Activated CD8-positive, alpha-beta memory T cell treated with anti-CD3 and anti-CD28 coated beads for 1 hour (primary cell): ENCODE data around the gene SFRP2.

Experiments
- DNase-seq, 2 donors: peaks; one replicate each; pipeline ENCODE4 v3.0.0-alpha.2; 2020; ENCODE audit warnings: low read depth in 1 of 2; ENCODE audit errors: extremely low read depth in 1 of 2

Gene SFRP2

DNA sequence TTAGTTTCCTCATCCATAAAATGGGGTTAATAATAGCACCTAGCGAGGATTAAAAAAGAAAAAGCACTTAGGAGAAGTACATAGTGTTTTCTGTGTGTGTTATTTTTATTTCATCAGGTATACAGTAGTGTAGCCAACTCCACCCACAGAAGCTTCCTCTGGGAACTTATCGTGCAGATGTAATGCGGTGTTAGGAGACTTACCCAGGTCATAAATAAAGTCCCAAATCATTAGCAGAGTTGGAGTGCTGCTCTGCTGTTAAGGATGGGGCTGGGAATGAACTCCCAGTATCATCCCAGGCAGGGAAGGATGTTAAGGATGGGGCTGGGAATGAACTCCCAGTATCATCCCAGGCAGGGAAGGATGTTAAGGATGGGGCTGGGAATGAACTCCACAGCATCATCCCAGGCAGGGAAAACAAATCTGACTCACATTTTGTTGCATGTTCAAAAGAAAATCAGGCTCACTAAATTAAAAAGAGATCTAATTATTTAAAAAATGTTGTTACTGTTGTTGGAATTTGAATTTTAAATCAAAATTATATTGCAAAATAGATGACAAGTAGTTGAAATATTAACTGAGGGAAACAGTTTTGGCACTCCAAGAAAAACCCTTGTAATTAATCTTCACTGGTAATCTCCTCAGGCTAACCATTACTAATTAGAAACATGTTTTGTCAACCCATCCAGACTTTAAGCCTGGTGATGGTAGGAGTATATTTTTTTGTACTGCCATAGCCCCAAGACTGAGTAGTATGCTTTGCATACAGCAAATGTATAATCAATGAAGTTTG lies 10.2 kb upstream of the SFRP2 start:
- DNase-seq, result no peak

DNA sequence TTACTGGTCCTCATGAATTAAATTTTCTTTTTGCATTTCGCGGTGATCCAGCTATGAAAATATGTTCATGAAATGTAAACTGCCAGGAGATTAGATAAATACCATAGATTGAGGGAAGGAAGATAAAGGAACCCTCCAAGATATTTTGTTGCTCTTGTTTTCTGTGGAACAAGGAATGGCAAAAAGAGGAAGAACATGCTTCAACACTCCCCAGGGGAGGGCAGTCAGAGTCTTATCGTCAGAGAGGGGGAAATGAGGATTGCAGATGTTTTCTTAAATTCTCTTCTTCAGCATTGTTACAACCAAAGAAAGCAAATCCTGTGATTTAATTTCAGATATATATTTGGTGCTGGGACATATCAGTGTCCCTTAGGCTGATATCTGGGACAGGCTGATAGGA lies 9.5 kb upstream of the SFRP2 start:
- DNase-seq, result no peak

DNA sequence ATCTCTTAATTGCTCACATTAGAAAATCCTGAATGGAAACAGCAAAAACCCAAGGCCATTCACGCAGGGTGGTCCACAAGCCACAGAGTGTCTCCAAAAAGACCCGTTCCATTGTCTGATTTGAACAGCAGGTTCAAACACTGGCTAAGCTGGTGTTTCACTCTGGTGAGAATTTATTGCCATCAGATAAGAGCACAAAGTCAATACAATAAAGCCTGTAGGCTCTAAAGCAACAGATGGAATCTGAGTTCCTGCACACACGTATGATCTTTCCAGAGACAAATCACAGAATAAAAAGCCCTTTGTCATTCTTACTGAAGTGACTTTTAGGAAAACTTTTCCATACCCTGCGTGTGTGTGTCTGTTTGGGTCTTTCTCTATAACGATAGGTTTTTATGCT lies 5.1 kb upstream of the SFRP2 start:
- no peak for DNase-seq

DNA sequence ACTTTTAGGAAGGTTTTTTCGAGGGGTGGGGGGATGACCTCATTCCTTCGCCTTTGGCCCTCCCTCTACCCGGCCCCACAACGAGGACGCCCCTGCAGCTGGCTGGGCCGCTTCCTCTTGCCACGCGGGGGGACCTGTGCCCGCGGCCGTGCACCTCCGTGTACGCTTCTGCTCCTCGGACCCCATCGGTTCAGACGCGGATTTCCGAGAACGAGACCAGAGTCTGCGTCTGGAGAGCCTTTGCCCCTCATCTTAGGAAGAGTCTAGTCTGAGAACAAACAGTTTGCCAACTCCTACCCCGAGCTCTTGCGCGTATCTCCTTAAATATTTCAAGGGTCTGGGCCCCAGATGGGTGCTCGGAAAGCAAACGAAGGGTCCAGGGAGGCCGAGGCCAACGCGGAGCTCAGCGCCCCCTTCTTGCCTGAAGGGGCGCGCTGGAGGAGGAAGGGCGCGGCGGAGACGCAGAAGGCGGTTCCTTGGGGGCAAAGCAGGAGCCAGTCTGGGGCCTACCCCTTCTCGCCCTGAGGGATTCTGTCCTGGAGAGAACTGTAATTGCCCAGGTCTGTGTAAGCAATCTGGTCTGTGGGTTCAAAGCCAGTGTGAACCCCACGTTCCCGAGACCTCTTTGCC lies 3.9 kb upstream of the SFRP2 start:
- no peak for DNase-seq

DNA sequence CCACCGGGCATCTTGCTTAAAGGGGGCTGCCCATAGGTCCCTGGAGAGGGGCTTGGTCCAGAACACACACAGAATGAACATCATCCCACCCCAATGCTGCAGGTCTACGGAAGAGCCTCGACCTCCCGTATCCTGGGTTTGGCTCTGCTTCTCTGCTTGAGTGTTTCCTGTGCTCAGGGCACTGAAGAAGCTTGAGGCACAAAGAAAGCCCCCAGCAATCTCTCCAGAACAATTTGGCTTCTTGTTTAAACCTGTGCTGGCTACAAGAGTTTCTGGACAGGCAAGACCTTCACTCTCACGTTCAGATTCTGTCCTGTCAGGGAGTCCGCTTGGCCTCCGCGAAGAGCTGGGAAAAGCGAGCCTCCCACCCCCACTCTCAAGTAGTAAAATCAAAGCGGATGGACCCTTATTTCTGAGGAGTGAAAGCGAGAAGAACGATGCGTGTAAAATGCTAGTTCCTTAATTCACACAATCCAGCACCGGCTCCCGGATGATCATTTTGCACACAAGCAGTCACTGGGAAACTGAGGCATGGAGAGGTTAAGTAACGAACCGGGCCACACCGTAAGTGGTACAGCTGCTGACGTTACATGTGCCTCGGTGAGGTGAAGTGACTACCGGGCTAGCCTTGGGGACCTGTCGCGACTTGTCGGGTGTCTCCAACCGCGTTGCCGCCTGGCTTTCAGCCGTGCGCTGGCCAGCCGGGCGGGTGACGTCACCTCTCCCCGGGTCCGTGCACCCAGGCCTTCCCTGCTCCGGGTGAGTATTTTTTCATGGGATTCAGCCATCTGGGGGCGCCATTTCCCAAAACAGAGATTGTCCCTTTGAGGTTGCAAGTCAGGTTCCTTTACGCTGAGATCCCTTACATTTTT lies 3.1 kb upstream of the SFRP2 start:
- no peak for DNase-seq

DNA sequence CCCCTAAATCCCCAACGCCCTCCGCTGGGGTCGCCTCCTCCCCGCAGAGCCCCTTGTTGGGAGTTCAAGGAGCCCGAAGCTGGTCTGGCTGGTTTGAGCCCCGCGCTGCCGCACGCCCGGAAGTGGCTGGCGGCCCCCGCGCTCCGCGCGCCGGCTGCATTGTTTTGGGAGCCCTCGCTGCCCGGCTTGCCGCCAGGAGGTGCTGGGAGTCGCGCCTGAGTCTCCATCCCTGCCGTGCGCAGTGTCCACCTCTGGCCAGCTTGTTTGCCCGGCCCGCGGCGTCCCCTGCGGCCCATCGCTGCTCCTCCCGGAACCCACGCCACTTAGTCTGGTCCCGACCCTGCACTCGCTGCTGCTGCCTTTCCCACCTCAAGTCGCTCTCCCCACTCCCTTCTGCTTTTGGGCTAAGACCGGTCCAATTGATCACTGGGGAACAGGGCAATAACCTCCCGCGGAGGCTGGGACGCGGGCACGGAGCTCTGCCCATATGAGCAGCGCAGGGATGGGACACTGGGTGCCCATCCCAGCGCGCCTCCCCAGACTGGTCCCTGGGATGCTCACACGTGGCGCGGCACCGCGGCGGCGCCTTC lies 2.2 kb upstream of the SFRP2 start:
- no peak for DNase-seq

DNA sequence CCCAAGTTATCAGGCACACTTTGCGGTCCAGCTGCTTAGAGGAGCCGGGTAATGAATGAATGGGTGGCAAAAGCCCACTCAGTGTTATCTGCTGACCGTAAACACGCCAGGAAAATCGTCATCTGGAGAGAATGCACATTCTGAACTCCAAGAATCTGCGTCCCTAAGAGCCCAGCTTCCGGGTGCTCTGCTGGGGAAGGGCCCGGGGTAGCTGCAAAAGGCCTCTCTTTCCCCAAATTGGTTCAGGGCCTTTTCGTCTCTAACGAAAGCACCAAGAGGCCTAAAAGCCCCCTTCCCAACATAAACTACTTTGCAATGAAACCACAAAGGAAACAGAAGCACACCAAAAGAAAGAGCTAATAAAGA lies 1.6 kb upstream of the SFRP2 start:
- no peak for DNase-seq

DNA sequence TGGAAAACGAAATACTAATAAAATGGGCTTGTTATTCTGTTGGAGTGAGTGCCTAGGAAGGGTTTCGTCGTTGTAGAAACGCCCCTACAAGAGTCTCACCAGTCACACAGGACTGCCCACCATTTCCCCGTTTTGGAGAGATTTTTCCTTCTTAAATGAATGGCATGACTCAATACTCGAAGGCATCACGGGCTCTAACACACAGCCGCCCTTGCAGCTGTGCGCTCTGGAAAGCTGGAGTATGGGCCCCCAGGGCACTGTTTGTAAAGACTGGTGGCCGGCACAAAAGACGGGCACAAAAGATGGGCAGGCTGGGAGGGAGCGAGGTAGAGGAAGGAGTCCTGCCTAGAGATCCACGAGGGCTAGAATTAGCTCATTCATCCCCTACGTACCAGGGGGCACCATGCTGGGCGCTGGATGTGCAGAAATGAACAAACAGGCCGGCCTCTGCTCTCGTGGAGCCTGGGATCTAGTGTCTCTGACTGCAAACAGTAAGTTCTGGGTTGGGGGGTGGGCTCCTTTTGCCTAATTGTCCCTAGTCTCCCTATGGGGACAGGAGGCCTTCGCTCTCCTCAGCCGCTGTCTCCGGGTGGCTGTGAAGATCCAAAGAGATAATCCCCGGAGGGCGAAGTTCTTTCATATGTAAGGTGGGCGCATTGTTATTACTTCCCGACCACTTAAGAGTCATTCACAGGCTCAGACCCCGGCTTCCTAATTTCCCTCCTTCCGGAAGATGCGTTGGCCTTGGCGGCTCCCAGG lies 1.0 kb upstream of the SFRP2 start:
- no peak for DNase-seq

DNA sequence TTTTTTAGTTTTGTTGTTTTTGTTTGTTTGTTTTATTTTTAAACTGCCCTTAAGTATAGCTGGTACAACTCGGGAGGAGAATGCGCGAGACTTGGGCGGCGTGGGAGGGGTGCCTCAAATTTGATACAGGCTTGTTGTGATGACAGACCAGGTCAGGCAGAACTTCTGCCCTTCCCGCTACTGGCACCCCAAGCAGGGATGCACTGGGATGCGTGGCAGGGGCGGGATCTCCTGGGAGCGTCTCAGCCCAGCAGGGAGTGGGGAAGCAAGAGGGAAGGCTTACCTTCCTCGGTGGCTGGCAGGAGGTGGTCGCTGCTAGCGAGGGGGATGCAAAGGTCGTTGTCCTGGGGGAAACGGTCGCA lies 851 bp downstream of the SFRP2 start:
- no peak for DNase-seq

DNA sequence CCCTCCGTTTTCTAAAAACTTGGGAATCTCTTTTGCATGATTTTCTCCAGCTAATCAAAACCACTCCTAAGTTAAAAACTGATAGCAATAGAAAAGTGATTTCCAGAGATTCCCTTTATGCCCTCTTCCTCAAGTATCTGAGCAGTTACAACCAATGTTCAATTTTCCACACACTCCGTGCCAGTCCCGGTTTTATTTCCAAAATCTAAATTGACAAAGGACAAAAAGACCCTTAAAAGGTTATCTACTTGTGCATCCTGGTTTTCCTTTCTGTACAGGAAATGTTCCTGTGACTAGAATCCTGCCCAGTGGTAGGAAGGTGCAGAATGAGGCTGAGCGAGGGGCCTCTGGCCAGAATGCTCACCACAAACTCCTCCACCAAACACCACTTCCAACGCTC lies 1.3 kb downstream of the SFRP2 start:
- DNase-seq, result no peak

DNA sequence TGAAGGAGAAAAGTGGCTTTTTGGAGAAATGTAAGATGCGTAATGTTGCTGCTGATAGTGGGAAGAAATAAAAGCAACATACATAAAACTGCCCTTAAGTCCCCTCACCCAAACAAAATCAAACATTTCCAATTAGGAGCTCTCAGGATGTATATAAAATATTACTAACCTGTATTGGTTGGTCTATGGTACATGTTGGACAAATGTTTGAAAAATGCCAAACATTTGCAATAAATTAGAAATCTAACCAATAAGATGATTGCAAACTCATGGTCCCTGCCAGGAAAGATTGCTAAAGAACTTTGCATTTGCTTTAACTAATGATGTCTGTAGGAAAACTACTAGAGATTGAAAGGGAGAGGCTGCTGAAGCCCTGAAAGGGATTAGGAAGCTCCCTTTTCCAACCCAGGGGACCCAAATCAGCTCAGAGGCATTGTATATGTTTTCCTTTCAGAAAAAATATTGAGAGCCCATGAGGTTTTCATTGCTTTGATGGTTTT lies 1.8 kb downstream of the SFRP2 start:
- DNase-seq, result no peak

DNA sequence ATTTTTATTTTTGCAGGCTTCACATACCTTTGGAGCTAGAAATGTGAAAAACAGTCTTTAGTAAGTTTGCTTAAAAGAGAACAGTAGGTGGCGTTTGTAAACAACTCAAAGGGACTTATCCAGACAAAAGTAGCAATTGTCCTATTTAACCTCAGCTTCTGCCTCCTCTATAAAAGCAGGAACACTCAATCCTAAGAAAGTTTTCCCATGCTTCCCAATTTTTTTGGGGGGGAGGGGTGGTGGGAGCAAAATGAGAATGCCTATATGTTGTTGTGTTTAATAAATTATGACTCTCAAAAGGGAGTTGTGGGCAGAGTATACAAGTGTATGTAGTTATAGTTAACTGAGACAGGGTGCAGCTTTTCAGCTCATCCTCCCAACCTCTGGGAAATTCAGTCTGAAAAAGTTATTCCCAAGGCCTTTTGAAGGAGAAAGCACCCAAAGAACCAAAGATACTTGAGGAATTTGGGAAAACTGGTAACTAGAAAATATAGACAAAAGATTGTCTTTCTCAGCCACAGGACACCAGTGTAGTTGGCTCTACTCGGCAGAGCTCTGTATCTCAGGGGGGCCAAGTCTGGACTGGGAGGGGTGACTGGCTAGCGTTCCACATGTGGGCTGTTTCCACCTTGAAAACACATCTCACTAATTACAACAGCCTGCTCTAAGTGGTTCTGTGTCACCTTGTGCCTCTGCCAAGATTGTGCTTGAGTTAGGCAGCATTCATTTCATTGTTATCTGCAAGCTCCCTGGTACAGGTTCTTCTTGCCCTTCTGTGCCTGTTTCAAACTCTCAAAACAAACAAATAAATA lies 2.8 kb downstream of the SFRP2 start:
- DNase-seq, result no peak

DNA sequence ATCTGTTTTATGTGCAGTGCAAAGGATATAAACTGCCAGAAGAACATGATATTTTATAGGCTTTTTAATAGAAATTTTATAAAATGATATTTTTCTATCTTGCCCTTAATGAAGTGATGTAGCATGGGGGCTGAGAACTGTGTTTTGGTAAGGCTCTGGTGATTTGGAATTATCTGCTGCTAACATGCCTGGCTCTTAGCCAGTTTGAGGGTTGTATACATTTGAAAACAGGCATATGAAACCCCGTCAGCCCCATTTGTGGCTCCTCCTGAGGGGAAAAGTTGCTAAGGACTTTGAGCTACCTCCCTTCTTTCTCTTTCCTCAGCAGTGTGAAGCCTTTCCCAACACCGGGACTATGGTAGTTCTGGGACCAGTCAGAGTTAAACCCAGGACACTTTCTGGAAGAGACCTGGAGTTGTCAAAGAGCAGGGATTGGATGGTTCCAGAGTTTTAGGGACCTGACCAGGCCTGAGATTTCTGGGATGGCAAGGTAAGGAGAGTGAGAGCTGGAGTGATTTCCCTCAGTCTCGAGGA lies 4.7 kb downstream of the SFRP2 start:
- DNase-seq, result no peak

DNA sequence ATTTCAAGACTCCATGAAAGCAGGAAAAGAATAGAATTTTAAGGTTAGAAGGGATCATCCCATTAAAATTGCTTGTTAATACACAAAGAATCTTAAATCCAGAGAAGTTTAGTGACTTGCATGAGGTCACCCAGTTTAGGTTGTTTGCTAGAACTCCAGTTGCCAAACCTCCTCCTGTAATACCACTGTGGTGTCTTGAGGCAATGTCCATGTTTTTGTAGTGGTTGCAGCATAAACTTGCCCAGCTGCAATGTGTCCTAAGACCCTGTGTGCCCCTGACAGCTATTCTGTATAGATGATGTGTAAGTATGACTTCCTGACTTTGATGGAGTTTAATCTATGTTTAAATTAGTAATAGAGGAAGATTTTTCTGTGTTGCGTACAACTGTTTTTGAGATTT lies 6.3 kb downstream of the SFRP2 start:
- no peak for DNase-seq

DNA sequence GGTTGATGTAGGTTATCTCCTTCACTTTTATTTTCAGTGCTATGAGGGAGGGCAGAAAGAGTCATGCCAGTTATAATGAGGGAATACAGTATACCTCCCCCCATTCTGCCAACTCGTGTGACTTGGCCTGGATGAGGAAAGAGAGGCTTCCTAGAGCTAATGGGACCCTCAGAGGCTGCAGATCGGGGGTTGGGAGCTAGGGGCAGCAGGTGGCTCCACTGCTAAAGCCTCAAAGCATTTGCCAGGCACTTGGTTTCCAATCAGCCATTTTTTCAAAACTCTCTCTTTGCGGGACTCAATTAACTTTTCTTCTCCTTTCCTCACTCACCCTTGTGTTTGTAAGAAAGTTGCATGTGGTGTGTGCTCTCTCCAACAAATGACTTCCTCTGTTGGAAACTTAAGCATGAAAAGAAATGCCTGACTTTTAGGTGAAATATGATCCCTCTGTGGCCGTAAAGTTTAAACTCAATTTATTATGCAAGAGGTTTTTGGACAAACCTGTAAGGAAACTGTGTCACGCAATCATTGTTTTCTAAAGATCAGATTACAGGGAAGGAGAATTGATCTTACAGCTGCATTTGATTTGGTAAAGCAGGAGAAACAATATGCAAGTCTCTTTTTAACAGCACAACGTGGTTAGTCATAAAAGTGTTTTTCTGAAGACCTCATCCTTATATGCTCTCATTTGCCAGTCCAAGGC lies 7.0 kb downstream of the SFRP2 start:
- no peak for DNase-seq

DNA sequence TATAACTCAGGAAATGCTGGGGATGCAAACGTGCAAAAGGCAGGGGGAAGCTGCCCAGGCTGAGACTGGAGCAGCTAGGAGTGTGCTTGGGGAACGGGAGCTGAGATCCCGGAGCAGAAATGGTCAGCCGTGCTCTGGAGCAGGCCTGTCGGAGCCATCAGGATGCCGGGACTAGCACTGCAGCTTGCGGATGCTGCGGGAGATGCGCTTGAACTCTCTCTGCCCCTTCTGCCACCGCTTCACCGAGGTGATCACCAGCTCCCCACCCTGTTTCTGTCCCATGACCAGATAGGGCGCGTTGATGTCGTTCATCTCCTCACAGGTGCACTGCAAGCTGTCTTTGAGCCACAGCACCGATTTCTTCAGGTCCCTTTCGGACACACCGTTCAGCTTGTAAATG lies 7.6 kb downstream of the SFRP2 start:
- no peak for DNase-seq

DNA sequence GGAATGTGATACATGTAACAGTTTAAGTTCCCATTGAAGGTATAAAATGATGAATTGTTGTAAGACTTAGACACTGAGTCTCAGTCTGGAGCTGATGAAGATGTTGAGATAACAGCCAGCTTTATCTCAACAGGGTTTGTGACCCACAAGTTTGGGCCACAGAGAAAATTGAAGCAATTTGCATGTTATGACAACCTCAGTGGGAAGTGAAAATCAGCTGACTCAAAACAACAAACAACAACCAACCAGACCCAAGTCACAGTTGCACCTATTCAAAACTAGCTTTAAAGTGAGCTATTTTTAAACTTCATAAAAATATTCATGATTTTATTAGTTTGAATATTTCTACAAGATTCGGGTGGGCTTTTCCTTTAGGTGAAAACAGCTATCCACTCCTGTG lies 8.0 kb downstream of the SFRP2 start:
- DNase-seq, result no peak

DNA sequence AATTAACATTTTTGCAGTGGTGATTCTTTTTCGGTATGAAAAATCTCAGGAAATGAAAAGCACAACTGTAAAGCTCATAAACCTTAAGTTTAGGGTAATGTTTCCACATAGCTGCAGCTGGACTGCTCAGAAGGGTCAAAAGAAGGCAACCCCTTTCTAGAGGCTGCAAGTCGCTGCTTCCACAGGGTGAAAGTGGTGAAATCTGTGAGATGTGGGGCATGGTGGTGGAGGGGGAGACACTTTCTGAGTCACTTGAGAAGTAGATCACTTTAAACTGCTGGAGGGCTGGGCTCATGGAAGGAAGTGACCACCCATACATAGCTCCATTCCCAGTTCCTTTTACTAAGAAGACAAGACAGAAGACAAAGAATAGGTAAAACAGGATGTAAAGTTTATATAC lies 8.7 kb downstream of the SFRP2 start:
- DNase-seq, result no peak

DNA sequence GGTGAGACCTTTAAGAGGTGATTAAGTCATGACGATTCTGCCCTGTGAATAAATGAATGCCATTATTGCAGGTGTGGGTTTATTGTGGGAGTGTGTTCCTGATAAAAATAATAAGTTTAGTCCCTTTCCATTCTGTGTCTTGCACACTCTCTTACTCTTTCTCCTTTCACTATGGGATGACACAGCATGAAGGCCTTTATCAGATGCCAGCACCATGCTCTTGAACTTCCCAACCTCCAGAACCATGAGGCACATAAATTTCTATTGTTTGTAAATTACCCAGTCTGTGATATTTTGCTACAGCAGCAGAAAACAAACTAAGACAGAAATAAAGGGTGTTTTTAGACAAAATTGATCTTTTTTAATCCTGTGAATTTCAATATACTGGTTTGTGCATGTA lies 10.5 kb downstream of the SFRP2 start:
- DNase-seq, result no peak
